PC-9 (cell line): ENCODE measurements around the gene MRM2. TPM values are rescaled to one million over a fixed set of nuclear protein-coding genes. Genes with fewer than 3 reads are reported as not detected.

Source experiments
- BruUV-seq: library from RNA; stranded (reverse); fragments of 400-500 nt; replicated peaks from 2 replicates; lab custom pipeline; 2021; lab: Mats Ljungman, UMichigan
- CTCF ChIA-PET: fragments of 300-600 bp; sonication (Branson Sonifier 250); formaldehyde crosslinking; loops from one replicate; lab custom pipeline; 2022; ENCODE audit warnings: antibody characterized with exemption; lab: Charles Lee
- POLR2A ChIA-PET: fragments of 300-600 bp; sonication (Branson Sonifier 250); formaldehyde crosslinking; loops from one replicate; lab custom pipeline; 2022; ENCODE audit warnings: antibody characterized with exemption; ENCODE audit not compliant: unreplicated experiment; lab: Charles Lee
- DNase-seq, 2 experiments: peaks; one replicate each; pipeline versions ENCODE4 v3.0.0 to v3.0.0-alpha.2; 2015 to 2022; ENCODE audit warnings: mixed read lengths in 1 of 2
- H2AFZ ChIP-seq: fragments of 200-600 bp; sonication (generic); 2 replicates; pipeline ENCODE4 v1.8.1; 2017; ENCODE audit warnings: antibody characterized with exemption
- H3F3A ChIP-seq: fragments of 200-600 bp; sonication (generic); 2 replicates; pipeline ENCODE4 v1.8.1; 2017; ENCODE audit warnings: antibody characterized with exemption, mild to moderate bottlenecking, low read depth; ENCODE audit not compliant: insufficient read depth
- H3K27ac ChIP-seq: fragments of 200-600 bp; sonication (generic); 2 replicates; pipeline ENCODE4 v1.6.1; 2016; ENCODE audit warnings: mixed run types
- H3K27me3 ChIP-seq: fragments of 200-600 bp; sonication (generic); 2 replicates; pipeline ENCODE4 v1.6.1; 2016; ENCODE audit warnings: low read depth, mixed run types; ENCODE audit not compliant: insufficient read depth
- H3K36me3 ChIP-seq: fragments of 200-600 bp; sonication (generic); 2 replicates; pipeline ENCODE4 v1.6.1; 2016; ENCODE audit warnings: low read depth, mixed run types
- H3K4me1 ChIP-seq: fragments of 200-600 bp; sonication (generic); replicated peaks from 2 replicates; pipeline ENCODE4 v1.6.1; 2016; ENCODE audit warnings: mixed run types; ENCODE audit not compliant: insufficient read depth
- H3K4me2 ChIP-seq: fragments of 200-600 bp; sonication (generic); 2 replicates; pipeline ENCODE4 v1.6.1; 2017; ENCODE audit warnings: mixed run types
- H3K4me3 ChIP-seq: fragments of 200-600 bp; sonication (generic); 2 replicates; pipeline ENCODE4 v1.6.1; 2016; ENCODE audit warnings: mixed run types
- H3K79me2 ChIP-seq: fragments of 200-600 bp; sonication (generic); 2 replicates; pipeline ENCODE4 v1.6.1; 2017; ENCODE audit warnings: low read depth, mixed run types
- H3K9me2 ChIP-seq: fragments of 200-600 bp; sonication (generic); 2 replicates; pipeline ENCODE4 v1.8.1; 2017; ENCODE audit warnings: mild to moderate bottlenecking; ENCODE audit not compliant: insufficient read depth
- H3K9me3 ChIP-seq: fragments of 200-600 bp; sonication (generic); 2 replicates; pipeline ENCODE4 v1.8.1; 2016; ENCODE audit warnings: low read depth; ENCODE audit not compliant: insufficient read depth
- H4K20me1 ChIP-seq: fragments of 200-600 bp; sonication (generic); 2 replicates; pipeline ENCODE4 v1.8.1; 2017; ENCODE audit not compliant: insufficient read depth
- CTCF ChIP-seq: fragments of 200-600 bp; sonication (generic); conservative IDR thresholded peaks from 2 replicates; pipeline ENCODE4 v1.6.1; 2017; ENCODE audit warnings: mixed run types, antibody characterized with exemption, mild to moderate bottlenecking, moderate library complexity
- EZH2 ChIP-seq: fragments of 200-600 bp; sonication (generic); IDR thresholded peaks from 2 replicates; pipeline ENCODE4 v1.8.0; 2017; ENCODE audit warnings: antibody characterized with exemption, low read depth
- intact Hi-C: fragments of 100-400 bp; cut with micrococcal nuclease; formaldehyde crosslinking; loops from one replicate; pipeline ENCODE4 v1.10.0; 2022; ENCODE audit not compliant: unreplicated experiment
- total RNA-seq: library from RNA; stranded (reverse); gene quantifications from 2 replicates; pipeline ENCODE4 v1.2.3, GENCODE V29; 2021

The MRM2 gene
- total RNA-seq, 1 experiment from 2014 or later = 36.8 TPM

- peaks cover 15% of the 10 kb centered on the region for H3K36me3 ChIP-seq
- no peaks in the 10 kb centered on the region for H3K9me3 ChIP-seq
- H3K9me2 ChIP-seq = no peaks in the 10 kb centered on the region
- intact Hi-C loops = loop anchor here (1.0 to 10.0 kb wide), 3 partner anchors 17 to 678 kb away; no protein-coding TSS in a partner anchor
- ChIA-PET POLR2A (interaction anchor here (0.5 to 1.0 kb wide), 4 partner anchors 10 to 671 kb away, joined by 3 to 5 read pairs (median 4); partner anchors contain the start of gene MAD1L1), CTCF (interaction anchor here (1.2 kb wide), 1 partner anchor 13 kb away, joined by 4 read pairs; no protein-coding TSS in a partner anchor)
- peaks cover 28% of the 10 kb centered on the region for H3K4me1 ChIP-seq
- TF ChIP-seq CTCF = no peak
- H3K79me2 ChIP-seq = peaks cover 31% of the 10 kb centered on the region
- peak; percentile 56 for DNase-seq
- peak overlapping the region; percentile 94 for H3K4me3 ChIP-seq
- H2AFZ ChIP-seq = peak overlapping the region; percentile 94
- BruUV-seq = TSS peak; percentile 82
- peak overlapping the region; percentile 20; the same call in 1 of the 2 replicates for H3K27ac ChIP-seq
- H4K20me1 ChIP-seq = no peaks in the 10 kb centered on the region
- H3K4me2 ChIP-seq = peak overlapping the region; percentile 99
- H3F3A ChIP-seq = peaks cover 23% of the 10 kb centered on the region; the same call in 1 of the 2 replicates
- no peaks in the 10 kb centered on the region for H3K27me3 ChIP-seq
These were observed 780 bp upstream of the MRM2 start for GRCh38 chr7:2242541-2243429.

GRCh38 chr7:2239242-2239641 lies 2.8 kb downstream of the MRM2 start:
- Histone ChIP-seq H3K4me3 (no peak overlapping the region), H3K79me2 (peaks cover 31% of the 10 kb centered on the region), H3K36me3 (peaks cover 22% of the 10 kb centered on the region), H4K20me1 (no peaks in the 10 kb centered on the region), H3K4me2 (no peak overlapping the region), H2AFZ (no peak overlapping the region), H3K4me1 (peaks cover 26% of the 10 kb centered on the region), H3K27ac (no peak overlapping the region), H3K27me3 (no peaks in the 10 kb centered on the region), H3K9me2 (no peaks in the 10 kb centered on the region), H3K9me3 (no peaks in the 10 kb centered on the region), H3F3A (peaks cover 37% of the 10 kb centered on the region)
- TF ChIP-seq EZH2 (no peak), CTCF (no peak)
- intact Hi-C loops = no loop called here
- no peak for DNase-seq
- CTCF ChIA-PET = no interaction called here
- BruUV-seq = no TSS peak
- POLR2A ChIA-PET = no interaction called here

GRCh38 chr7:2237109-2237602 lies 4.8 kb downstream of the MRM2 start:
- Histone ChIP-seq H3K4me3 (no peak overlapping the region), H4K20me1 (no peaks in the 10 kb centered on the region), H3K4me1 (peaks cover 17% of the 10 kb centered on the region), H3K9me2 (no peaks in the 10 kb centered on the region), H3K36me3 (peaks cover 22% of the 10 kb centered on the region), H3K4me2 (no peak overlapping the region), H3K27ac (no peak overlapping the region), H3F3A (peaks cover 39% of the 10 kb centered on the region), H3K27me3 (no peaks in the 10 kb centered on the region), H3K79me2 (peaks cover 31% of the 10 kb centered on the region), H2AFZ (no peak overlapping the region), H3K9me3 (no peaks in the 10 kb centered on the region)
- no peak for DNase-seq
- ChIA-PET CTCF (interaction anchor here (0.6 kb wide), 1 partner anchor 354 kb away, joined by 5 read pairs; no protein-coding TSS in a partner anchor), POLR2A (no interaction called here)
- no TSS peak for BruUV-seq
- intact Hi-C loops = no loop called here
- TF ChIP-seq EZH2 (no peak), CTCF (no peak)
